DMS153 treated with DMSO at 0.1 percent for 48 hours (cell line): Measurements from ENCODE around the gene RAMACL.

Source experiments
- DNase-seq: peaks from one replicate; lab custom pipeline; 2025; ENCODE audit not compliant: unreplicated experiment; lab: John Stamatoyannopoulos, UW

The RAMACL gene

DNA sequence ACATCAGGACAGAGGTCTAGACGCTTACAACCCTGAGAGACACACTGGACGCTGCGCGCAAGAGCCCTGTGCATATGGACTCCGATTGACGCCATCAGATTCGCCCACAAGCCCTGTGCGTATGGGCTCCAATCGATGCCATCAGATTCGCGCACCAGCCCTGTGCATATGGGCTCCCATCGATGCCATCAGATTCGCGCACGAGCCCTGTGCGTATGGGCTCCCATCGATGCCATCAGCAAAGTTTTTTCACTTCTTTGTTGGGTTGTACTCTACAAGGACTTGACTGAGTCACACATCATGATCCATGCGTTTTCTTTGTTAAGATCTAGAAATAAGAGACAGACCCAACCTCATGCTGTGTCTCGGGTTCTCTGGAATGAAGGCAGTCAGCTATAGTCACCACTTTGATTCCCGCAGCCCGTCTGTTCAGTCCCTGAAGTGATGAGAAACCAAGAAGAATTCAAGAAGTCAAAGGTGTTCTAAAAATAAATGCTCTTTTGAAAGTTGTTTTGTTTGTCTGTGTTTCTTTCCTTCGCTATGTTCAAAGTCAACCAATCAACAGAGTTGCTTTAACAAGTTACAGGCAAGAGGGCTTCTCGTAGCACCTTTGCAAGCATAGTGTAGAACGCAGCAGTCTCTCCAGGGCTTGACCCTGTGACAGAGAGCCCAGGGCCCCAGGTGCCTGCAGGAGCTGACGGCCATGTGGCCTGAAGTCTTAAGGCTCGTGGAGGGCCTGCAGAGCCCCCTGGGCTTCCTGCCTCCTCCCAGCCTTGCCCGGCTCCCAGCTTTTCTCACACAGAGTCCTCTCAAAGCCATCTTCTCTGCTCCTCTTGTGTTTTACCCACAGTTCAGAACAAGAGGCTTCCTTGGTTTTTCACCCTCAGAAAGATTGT is 32.6 kb upstream of the RAMACL start:
- no peak for DNase-seq

DNA sequence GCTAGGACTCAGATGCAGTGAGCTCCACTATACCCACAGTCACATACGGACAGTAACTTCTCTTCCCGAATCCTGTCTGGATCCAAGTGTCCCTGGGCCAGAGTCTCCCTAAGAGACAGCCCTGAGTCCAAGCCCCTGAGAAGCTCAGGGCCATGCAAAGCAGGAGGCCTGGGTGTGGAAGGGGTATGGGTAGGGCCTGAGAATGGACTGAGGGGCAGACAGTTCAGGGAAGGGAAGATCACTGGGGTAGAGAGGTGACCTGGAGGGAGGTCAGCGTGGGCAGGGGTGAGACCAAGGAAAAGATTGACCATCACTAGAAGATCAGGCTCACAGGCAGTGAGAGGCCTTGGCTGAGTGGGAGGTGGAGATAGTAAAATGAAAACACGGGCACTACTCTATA is 31.8 kb upstream of the RAMACL start:
- no peak for DNase-seq

DNA sequence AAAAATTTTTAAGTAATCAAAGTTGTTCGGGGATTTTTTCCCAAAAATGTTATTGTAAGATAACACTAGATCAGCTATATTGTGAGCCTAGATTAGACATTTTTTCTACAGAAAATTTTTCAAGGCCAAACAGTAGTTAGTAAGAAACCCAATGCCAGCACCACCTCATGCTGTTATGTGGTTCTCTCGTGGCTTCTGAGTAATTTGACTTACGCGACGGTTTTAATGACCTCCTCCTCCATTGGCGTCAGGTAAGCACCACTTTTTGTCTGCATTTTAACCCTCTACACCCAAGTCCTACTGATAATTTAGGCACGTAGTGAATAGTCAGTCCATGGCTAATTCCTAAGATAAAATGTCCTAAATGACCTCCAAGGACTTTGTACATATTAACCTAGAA is 30.9 kb upstream of the RAMACL start:
- DNase-seq = no peak

DNA sequence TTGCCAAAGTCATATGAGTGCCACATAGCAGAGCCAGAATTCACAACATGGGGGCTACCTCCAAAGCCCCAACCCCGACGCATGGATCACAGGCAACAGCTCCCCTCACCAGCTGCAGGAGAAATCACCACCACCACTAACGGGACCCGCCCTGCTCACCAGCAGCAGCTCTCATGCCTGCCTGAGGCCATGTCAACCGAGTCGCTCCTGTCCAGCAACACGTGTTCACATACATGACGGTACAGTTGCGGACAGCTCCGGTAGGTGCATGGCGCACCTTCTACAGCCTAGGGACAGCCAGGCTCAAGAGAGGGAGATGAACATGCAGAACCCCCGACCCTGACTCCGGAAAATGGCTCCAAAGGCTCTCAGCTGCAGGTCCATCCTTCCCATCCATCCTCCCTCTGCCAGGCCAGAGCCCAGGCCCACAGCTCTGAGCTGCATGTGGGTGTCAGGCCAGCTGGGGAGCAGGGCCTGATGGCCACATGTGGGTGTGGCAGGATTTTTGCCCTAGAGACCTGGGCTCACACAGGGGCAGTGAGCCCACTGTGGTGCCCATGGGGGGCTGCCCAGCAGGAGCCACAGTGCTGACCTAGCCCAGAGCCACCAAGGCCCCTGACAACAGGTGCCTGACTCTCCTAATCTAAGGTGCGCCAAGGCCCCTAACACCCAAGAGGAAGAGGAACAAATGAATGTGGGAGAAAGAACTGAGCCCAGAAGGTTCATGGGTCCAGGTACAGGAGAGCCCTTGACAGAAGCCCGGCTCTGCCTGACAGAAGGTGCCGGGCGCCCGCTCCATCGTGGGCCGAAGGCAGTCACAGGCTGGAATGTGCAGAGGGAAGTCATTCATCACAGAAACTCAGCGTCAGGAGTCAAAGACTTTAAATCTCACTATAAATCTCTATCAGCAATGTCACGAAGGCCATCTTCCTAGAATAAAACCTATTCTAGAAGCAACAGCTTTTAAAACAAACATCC is 30.1 kb upstream of the RAMACL start:
- DNase-seq = no peak

DNA sequence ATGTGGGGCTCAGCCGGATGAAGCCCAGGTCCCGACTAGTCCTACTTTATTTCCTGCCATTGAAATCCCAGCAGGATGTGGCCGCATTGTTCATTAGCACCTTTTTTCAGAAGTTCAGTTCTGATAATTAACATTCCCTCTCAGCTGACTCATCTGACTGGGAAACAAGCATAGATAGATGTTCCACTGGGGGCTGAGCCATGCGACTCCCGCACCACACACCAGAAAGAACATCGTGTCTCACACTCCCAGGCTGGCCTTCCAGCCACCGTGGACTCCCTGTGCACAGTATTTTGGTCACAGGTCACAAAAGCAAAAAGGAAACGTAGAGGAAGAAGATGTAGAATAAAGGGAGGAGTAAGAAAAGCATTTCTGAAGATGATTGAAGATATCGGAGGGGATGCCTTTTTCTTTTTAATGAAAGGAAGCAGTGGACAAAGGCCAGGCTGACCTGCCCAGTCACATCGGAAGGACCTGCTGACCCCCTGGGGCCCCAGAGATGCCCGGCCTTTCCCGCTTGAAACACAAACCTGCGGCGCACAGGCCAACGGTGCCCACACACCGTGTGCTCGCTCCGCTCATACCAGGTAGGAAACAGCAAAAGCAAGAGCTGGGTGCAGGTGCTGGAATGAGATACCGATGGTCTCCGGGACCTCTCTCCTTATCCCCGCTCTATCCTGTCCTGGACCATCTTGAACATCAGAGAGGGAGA is 28.7 kb upstream of the RAMACL start:
- no peak for DNase-seq

DNA sequence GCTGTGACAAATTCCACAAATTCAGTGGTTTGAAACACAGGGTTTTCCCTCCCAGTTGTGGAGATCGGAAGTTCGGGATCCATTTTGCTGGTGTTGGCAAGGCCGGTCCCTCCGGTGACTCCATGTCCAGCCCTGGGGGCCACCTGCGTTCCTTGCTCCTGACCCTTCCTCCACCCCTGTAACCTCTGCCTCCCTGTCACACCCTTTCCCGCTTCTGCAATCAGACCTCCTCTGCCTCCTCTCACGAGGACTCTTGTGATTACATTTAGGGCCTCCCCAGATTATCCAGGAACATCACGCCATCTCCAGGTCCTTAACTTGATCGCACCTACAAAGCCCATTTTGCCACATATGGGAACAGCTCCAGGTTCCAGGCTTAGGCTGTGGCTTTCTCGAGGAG is 28.1 kb upstream of the RAMACL start:
- DNase-seq = no peak

DNA sequence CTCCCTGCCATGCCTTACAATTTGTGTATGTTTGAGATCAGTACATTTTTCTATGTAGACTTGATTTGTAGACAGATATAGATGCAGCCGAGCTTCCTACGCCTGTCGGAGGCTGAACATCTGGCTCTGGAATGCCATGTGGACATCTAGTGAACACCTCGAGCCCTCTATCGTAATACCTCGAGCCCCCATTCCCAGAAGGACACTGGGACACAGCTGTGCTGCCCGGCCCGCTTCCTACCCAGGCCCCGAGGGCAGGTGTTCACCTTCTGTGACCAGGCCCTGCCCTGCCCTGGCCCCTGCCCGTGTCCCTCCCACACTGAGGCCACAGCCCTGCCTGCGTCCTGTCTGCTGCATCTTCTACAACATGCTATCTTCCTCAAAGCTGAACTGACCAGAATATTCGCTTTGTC is 27.7 kb upstream of the RAMACL start:
- DNase-seq = no peak

DNA sequence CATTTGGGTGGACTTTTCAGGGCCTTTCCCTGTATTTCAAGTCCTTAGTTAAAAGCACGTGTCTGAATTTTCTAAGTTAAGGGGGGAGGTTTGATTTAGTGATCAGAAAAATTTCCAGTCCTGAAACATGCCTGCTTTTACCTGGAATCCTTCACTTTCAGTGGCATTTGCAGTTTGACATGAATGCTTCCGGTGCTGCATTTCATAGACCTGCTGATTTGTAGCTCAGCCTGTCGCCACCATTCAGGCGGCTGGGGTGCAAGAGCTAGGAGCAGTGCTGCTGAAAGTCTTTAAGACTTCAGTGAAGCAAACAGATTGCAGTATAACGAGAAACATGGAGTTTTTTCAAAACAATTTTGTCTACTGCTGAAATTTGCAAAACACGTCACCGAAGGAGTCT is 26.5 kb upstream of the RAMACL start:
- DNase-seq = no peak

DNA sequence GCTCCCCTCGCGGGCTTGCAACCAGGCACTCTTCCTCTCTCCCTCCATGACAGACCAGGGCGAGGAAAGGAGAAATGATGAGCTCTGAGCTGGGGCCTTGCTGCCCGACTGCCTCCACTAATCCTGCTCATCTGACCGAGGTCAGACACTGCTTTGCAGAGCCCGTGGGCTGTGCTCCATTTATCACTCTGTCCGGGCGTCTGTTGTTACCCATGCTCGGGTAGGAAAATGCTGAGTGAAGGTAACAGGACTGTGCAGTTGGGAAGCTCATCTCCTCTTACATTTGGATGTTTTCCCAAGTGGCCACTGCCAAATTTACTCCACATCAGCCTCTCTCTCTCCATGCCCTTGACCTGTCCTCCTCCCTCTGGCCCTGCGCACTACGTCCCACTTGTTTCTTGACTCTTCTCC is 26.0 kb upstream of the RAMACL start:
- DNase-seq = no peak

DNA sequence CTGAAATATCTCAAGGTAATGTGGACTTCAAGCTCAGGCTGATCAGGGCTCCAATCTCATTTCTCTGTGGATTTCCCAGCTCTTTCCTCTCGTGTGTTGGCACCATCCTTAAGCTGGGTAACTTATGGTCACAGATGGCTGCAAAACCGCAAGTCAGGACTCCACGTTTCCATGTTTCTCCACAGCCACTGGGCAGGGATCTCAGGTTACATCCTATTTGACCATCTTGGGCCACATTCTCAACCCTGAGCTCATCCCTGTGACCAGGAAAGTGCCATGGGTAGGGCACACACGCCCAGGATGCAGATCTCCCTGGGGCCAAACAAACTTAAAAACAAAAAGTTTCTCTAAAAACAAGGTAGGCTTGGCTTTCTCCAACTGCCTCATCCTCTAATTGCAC is 25.2 kb upstream of the RAMACL start:
- no peak for DNase-seq

DNA sequence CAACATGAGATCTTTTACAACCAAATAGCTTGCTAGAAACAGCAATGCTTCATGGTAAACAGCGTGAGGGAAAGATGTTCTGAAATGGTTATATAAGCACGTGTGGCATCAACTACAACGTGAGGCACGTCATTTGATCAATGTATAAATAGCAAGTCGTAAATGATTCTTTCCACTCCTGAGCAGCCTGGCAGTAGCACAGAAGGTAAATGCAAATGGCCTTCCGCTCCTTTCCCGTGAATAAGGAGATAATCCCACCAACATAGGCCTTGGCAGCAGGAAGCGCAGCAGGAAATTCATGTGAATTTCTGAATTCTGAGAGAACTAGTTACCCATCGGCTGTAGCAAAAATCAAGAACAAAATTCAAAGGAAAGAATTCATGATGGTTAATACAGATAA is 23.6 kb upstream of the RAMACL start:
- no peak for DNase-seq

DNA sequence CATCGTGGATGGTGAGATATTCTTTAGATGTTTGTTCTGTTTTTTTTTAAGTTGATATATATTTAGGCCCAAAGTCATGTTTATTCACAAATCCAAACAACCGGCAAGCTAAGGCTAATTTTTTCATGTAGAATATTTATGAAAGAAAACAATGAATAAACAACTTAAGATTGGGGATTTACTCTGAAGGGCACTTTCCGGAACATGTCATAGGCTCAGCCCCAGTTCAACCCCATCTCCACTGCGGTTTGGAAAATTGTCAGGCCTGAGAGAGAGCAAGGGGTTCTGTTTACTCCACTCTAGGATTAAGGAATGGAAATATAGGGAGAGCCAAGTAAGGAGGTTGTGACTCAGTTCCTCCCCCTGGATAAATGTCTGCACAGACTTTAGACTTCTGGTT is 22.3 kb upstream of the RAMACL start:
- DNase-seq = no peak

DNA sequence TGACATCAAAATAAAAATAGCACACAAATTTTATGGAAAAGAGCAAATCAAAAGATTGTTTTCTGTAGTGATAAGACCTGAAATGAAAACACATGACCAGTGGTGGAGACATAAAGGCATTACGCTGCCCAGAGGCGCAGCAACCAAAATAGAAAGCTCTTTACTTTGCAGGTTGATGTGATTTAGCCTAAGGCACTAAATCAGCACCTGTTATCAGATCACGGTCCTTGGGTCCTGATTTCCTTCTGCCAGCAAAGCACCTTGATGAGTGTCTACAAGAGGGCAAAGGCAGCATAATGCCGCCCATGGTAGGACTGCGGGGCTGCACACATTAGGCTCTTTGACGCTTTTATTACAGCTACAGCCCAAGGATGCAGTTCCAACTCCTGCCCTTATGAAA is 19.3 kb upstream of the RAMACL start:
- DNase-seq = no peak

DNA sequence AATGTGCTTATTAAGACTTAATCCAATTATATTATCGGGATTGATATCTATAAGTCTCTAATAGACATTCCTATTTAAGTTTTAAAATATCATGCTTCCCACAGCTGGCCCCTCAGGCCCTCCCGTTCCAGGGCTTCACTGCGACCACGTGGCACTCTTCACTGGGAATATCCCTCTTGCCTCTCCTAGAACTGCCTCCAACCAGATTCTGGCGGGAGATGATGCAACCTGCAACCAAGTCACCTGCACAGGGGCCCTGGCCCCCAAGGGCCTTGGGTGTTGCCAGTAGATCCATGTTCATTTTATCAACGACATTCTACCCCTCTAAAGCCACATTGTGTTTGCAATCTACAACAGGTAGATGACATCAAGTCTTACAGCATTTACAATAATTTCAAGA is 18.4 kb upstream of the RAMACL start:
- DNase-seq = no peak

DNA sequence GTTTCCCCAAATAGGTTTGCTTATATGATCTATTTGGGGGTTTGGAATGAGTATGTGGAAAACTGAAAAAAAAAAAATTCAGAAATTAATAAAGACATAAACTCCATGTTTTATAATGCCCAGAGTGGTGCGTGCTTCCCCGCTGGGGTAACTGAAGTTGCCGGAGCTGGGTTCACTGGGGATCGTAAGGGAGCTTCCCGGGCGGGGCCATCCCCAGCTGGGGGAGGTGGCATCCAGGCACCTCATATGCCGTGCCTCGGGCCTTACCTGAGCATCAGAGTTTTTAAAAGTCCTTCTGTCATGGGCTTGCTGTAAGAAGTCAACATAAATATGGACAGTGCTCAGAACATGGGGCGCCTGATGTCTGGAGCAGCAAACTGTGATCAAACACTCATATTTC is 17.9 kb upstream of the RAMACL start:
- no peak for DNase-seq

DNA sequence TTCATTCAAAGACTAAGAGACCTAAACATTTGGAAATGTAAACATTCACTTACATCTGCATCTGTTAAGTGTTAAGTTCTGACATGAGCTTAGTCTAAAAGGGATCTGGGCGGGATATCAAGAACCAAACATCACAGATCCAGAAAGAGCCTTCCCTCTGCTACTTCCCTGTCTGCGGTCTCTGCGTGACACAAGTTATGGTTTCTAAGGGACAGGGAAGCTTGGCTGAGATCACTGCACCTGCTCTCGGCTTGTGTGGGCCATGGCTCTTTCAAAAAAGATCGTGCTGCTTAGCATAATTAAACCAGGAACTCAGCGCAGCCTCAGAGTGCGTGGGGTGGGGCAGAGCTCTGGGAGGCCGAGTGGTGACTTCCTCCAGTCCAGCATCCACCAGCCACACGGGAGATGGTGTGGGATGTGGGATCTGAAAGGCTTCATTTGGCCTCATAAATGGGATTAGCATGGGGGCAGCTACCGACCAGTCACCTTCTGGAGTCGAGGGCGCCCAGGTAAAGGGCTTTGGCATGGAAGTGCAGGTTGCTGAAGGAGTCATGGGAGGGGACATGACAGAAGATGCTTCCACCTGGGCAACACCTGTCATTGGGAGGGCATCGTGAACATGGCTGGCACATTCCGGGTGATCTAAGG is 16.7 kb upstream of the RAMACL start:
- DNase-seq = no peak

DNA sequence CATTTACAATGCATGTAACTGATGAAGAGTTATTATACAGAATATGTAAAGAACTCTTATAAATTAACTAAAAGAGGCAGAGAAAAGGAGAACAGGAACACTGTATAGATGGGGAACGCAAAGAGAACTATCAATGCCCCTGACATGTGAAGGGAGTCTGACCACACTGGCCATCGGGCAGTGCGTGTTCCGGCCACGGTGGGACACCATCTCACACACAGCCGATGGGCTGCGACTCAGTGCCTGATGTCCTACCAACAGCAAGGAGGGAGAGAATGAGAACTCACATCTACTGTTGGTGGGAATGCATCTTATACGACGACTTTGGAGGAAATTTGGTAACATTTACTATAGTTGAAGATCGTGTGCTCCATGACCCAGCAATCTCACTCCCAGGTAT is 15.5 kb upstream of the RAMACL start:
- DNase-seq = no peak

DNA sequence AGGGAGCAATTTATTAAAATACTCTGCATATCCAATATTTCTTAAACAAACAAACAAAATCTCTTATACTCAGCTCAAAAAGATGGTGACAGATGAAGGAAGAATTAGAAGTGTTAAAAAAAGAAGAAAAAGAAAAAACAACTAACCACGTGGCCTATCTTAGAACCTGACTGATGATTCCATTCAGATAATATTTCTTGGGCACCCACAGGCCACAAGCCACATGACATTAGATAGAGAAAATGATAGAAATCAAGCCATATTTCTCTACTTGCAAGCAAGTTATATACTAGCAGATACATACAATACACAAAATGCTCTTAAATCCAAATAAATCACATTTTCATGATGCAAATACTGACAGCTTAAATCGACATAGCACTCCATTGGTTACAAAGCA is 14.5 kb upstream of the RAMACL start:
- no peak for DNase-seq

DNA sequence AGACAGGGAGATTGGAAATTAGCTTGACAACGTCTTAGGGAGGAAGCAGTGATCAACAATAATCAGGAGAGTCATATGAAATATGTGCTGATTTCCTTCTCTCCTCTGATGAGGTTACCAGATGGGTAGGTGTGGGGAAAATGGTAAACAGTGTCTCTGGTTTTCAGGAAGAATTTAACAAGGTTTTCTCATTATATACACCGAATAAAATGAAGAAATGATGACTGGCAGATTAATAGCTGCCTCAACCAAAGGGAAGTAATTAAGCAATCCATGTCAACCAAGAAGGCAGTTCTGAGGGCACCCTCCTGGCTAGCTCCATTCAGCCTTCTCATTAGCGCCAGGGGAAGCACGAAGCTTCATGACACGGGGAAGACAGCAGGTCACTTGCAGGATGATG is 12.7 kb upstream of the RAMACL start:
- DNase-seq = no peak

DNA sequence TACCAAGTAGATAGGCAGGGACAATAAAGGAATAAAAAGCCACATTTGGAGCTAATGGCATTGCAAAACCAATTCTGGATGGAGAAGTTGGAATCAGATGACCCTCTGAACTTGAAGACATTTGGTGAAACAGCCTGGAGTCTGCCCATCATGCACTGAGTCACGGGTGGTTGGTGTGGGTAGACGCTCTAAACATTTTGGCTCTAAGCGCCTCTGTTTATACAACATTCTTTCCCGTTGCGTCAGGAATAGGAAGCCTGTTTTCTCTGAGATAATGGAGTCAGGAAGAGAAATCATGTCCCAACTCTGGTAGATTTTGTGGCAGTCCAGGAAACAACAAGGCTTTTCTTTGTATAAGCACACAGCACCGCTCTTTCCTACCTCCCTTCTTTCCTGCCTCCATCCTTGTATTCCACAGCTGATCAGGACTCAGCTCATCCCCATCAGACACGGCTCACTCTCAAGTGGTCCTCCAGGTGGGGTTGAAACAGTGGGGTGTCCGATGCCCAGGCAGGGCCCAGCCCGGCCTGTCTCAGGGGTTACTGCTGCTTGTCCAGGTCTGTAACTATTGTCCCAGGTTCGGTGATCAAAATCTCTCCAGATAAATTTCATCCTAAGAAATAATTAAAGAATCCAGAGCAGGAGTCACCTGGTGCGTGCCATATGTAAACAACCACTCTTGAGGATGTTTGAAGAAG is 12.1 kb upstream of the RAMACL start:
- no peak for DNase-seq
